SU-DHL-6 (cell line): ENCODE results near the gene SNRPE.

Experiments
- H2AFZ ChIP-seq: fragments of 200-600 bp; sonication (generic); 2 replicates; pipeline ENCODE4 v1.6.1; 2014; ENCODE audit warnings: low read depth, mild to moderate bottlenecking, moderate library complexity, mixed read lengths, antibody characterized with exemption, low read length; ENCODE audit not compliant: severe bottlenecking
- H3F3A ChIP-seq: fragments of 200-600 bp; shearing (Covaris generic); 2 replicates; pipeline ENCODE4 v1.6.0; 2016; ENCODE audit warnings: antibody characterized with exemption, mild to moderate bottlenecking; ENCODE audit not compliant: insufficient read depth
- H3K27ac ChIP-seq: fragments of 200-600 bp; sonication (generic); 2 replicates; pipeline ENCODE4 v1.5.1; 2016; ENCODE audit warnings: low read depth, mild to moderate bottlenecking, low read length, moderate library complexity, mixed read lengths
- H3K27me3 ChIP-seq: fragments of 200-600 bp; sonication (generic), shearing (Covaris generic); 2 replicates; pipeline ENCODE4 v1.6.0; 2014; ENCODE audit warnings: mild to moderate bottlenecking, low read length
- H3K36me3 ChIP-seq: fragments of 200-600 bp; sonication (generic); 2 replicates; pipeline ENCODE4 v1.6.1; 2014; ENCODE audit warnings: mild to moderate bottlenecking, low read length, mixed read lengths
- H3K4me2 ChIP-seq: fragments of 300-600, 200-600 bp; shearing (Covaris generic), sonication (generic); 2 replicates; pipeline ENCODE4 v1.6.0; 2014; ENCODE audit warnings: low read length, low read depth, mild to moderate bottlenecking; ENCODE audit not compliant: poor library complexity, severe bottlenecking
- H3K4me3 ChIP-seq: fragments of 200-600 bp; sonication (generic); 2 replicates; pipeline ENCODE4 v1.5.1; 2014; ENCODE audit warnings: antibody characterized with exemption, low read length, mild to moderate bottlenecking, mixed read lengths; ENCODE audit not compliant: insufficient read depth, poor library complexity, severe bottlenecking
- H3K79me2 ChIP-seq: fragments of 200-600 bp; sonication (generic); 2 replicates; pipeline ENCODE4 v1.6.1; 2014; ENCODE audit warnings: mild to moderate bottlenecking, low read length, moderate library complexity; ENCODE audit not compliant: insufficient read depth
- H3K9ac ChIP-seq: fragments of 200-600 bp; sonication (generic); 2 replicates; pipeline ENCODE4 v1.7.0; 2014; ENCODE audit warnings: mild to moderate bottlenecking, low read length
- H3K9me2 ChIP-seq: fragments of 200-600 bp; sonication (generic); replicated peaks from 2 replicates; pipeline ENCODE4 v1.6.1; 2014; ENCODE audit warnings: low read length; ENCODE audit not compliant: insufficient read depth
- H3K9me3 ChIP-seq: fragments of 200-600 bp; sonication (generic); 2 replicates; pipeline ENCODE4 v1.6.1; 2014; ENCODE audit warnings: low read length, mixed read lengths; ENCODE audit not compliant: insufficient read depth
- H4K20me1 ChIP-seq: fragments of 200-600 bp; sonication (generic); 2 replicates; pipeline ENCODE4 v1.6.1; 2014; ENCODE audit warnings: low read depth, mild to moderate bottlenecking, antibody characterized with exemption, low read length, moderate library complexity, mixed read lengths
- EZH2phosphoT487 ChIP-seq: fragments of 200-600 bp; sonication (generic), shearing (Covaris generic); conservative IDR thresholded peaks from 2 replicates; pipeline ENCODE4 v1.6.1; 2018; ENCODE audit warnings: mild to moderate bottlenecking, antibody characterized with exemption, low read length, moderate library complexity, mixed read lengths
- TF ChIP-seq, protein P1 (sequence below): fragments of 200-600 bp; sonication (generic); IDR thresholded peaks from one replicate; pipeline ENCODE4 v1.5.1; 2017; ENCODE audit warnings: antibody characterized with exemption, mild to moderate bottlenecking, low read length, moderate library complexity; ENCODE audit not compliant: insufficient read depth, poor library complexity, severe bottlenecking

SNRPE gene

DNA sequence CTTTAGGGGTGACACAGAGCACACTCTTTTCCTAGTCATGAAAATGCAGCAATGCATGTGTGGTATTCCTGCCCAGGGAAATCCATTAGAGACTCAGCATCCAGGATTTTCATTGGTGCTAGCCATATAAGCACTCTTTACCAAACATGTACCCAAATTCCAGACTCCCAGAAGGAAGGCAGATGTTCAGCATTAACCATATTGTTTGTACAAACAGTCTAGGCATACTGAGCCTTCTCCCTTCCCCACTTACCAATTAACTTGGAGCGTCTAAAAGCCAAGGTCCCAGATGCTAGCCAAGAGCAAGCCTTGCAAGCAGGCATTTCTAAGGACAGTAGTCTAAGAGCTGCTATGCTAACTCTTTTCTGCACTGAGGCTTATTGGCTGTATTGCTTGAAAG is 38.1 kb upstream of the SNRPE start:
- H3K27me3 ChIP-seq, result no peaks in the 10 kb centered on the region
- no peak overlapping the region for H3K9ac ChIP-seq
- no peak overlapping the region for H2AFZ ChIP-seq
- H3K9me2 ChIP-seq, result no peaks in the 10 kb centered on the region
- H3K36me3 ChIP-seq, result peaks cover 28% of the 10 kb centered on the region
- H3K4me2 ChIP-seq, result no peak overlapping the region
- peaks cover 7% of the 10 kb centered on the region; the same call in 1 of the 2 replicates for H3F3A ChIP-seq
- peaks cover 11% of the 10 kb centered on the region; the same call in 1 of the 2 replicates for H4K20me1 ChIP-seq
- no peak overlapping the region for H3K4me3 ChIP-seq
- peaks cover 33% of the 10 kb centered on the region for H3K79me2 ChIP-seq
- no peak overlapping the region for H3K27ac ChIP-seq
- TF ChIP-seq, protein P1, sequence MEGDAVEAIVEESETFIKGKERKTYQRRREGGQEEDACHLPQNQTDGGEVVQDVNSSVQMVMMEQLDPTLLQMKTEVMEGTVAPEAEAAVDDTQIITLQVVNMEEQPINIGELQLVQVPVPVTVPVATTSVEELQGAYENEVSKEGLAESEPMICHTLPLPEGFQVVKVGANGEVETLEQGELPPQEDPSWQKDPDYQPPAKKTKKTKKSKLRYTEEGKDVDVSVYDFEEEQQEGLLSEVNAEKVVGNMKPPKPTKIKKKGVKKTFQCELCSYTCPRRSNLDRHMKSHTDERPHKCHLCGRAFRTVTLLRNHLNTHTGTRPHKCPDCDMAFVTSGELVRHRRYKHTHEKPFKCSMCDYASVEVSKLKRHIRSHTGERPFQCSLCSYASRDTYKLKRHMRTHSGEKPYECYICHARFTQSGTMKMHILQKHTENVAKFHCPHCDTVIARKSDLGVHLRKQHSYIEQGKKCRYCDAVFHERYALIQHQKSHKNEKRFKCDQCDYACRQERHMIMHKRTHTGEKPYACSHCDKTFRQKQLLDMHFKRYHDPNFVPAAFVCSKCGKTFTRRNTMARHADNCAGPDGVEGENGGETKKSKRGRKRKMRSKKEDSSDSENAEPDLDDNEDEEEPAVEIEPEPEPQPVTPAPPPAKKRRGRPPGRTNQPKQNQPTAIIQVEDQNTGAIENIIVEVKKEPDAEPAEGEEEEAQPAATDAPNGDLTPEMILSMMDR, result no peak
- no peak for TF ChIP-seq EZH2phosphoT487
- no peaks in the 10 kb centered on the region for H3K9me3 ChIP-seq

DNA sequence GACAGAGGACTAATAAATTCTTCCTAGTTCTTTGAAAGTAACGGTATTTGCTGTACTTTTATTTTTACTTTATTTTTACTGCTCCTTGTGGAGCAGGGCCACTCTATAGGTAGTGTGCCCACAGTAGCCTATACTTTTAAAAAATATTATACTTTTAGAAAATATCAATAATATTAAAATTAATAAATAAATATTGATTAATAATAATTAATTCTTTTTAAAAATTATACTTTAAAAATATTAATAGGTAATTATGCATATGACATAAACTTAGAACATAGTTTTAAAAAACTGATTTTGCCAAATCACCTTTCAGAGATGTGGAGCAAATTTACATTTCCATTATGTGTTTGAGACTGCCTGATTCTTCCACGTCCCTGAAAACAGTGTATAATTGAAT is 35.2 kb upstream of the SNRPE start:
- Histone ChIP-seq H3K27ac (no peak overlapping the region), H3K9me2 (no peaks in the 10 kb centered on the region), H3K79me2 (peaks cover 29% of the 10 kb centered on the region), H3K9ac (no peak overlapping the region), H3K4me2 (no peak overlapping the region), H3F3A (0 out of 2 replicates have a peak, but pooled peaks cover 5% of the 10 kb centered on the region), H3K27me3 (no peaks in the 10 kb centered on the region), H3K9me3 (no peaks in the 10 kb centered on the region), H3K4me3 (no peak overlapping the region), H3K36me3 (peaks cover 39% of the 10 kb centered on the region), H2AFZ (no peak overlapping the region), H4K20me1 (peaks cover 11% of the 10 kb centered on the region; the same call in 1 of the 2 replicates)
- TF ChIP-seq, protein P1, result no peak
- TF ChIP-seq EZH2phosphoT487, result no peak

DNA sequence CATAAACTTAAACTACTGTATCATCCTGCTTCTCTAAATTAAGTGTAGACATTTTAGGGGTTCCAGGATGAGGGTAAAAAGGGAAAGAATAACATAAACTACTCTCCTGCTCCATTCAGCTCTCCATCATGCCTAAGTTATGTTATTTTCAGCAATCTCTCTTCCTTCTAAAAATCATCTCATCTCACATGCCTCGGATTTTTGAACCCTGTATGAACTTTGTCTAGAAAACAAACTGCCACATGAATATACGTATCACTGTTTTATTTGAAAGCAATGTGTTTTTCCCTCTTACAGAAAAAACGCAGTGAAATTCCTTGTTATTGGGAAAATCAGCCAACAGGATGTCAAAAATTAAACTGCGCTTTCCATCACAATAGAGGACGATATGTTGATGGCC is 33.4 kb upstream of the SNRPE start:
- no peak overlapping the region for H3K27ac ChIP-seq
- H3K4me3 ChIP-seq, result no peak overlapping the region
- H3K27me3 ChIP-seq, result no peaks in the 10 kb centered on the region
- H3K9ac ChIP-seq, result no peak overlapping the region
- peaks cover 11% of the 10 kb centered on the region; the same call in 1 of the 2 replicates for H3K79me2 ChIP-seq
- peaks cover 41% of the 10 kb centered on the region for H3K36me3 ChIP-seq
- no peak overlapping the region for H2AFZ ChIP-seq
- no peaks in the 10 kb centered on the region for H3K9me3 ChIP-seq
- TF ChIP-seq, protein P1, result no peak
- no peak for TF ChIP-seq EZH2phosphoT487
- no peaks in the 10 kb centered on the region for H3K9me2 ChIP-seq
- no peak overlapping the region for H3K4me2 ChIP-seq
- 0 out of 2 replicates have a peak, but pooled peaks cover 7% of the 10 kb centered on the region for H4K20me1 ChIP-seq
- H3F3A ChIP-seq, result 0 out of 2 replicates have a peak, but pooled peaks cover 5% of the 10 kb centered on the region
